Astrocyte of the spinal cord (primary cell): ENCODE measurements around the gene VDAC2.
"Not testable (repeated sequence)": the region's sequence is repeated elsewhere in the genome, so short reads cannot be mapped to it uniquely, and the experiment has no call there.

Source experiments
- DNase-seq: peaks from one replicate; pipeline ENCODE4 v3.0.0; 2011; ENCODE audit warnings: low read depth, low spot score
- H3K4me3 ChIP-seq: 2 replicates; pipeline ENCODE4 v1.5.1; 2011; ENCODE audit warnings: low read depth, mild to moderate bottlenecking, low read length, moderate library complexity
- CTCF ChIP-seq: IDR thresholded peaks from 2 replicates; pipeline ENCODE4 v1.5.1; 2012; ENCODE audit warnings: low read depth, mild to moderate bottlenecking, low read length, inconsistent platforms
- in situ Hi-C: cut with HindIII; loops from 2 replicates; pipeline ENCODE4 v1.10.0; 2017; ENCODE audit warnings: low sequenced_read_pairs

Gene VDAC2

GRCh38 chr10:75189266-75190096 lies 21.1 kb upstream of the VDAC2 start:
- no peak for TF ChIP-seq CTCF
- no peak overlapping the region for H3K4me3 ChIP-seq
- in situ Hi-C loops, result no loop called here
- DNase-seq, result no peak

- in situ Hi-C loops, result no loop called here
- peak; percentile 79 for DNase-seq
- peak; percentile 6 for TF ChIP-seq CTCF
- H3K4me3 ChIP-seq, result no peak overlapping the region
These were observed 18.6 kb upstream of the VDAC2 start for GRCh38 chr10:75191821-75192568.

- DNase-seq, in situ Hi-C loops, H3K4me3 ChIP-seq: not testable (repeated sequence)
These were observed 16.0 kb upstream of the VDAC2 start for GRCh38 chr10:75194625-75195024.

GRCh38 chr10:75195035-75195763 lies 15.4 kb upstream of the VDAC2 start:
- TF ChIP-seq CTCF, result no peak
- no peak overlapping the region for H3K4me3 ChIP-seq
- DNase-seq, result peak; percentile 71
- in situ Hi-C loops, result no loop called here

GRCh38 chr10:75197066-75197465 lies 13.5 kb upstream of the VDAC2 start:
- no peak overlapping the region for H3K4me3 ChIP-seq
- no peak for TF ChIP-seq CTCF
- in situ Hi-C loops, result no loop called here
- no peak for DNase-seq

GRCh38 chr10:75197906-75198305 lies 12.7 kb upstream of the VDAC2 start:
- TF ChIP-seq CTCF, result no peak
- no peak for DNase-seq
- H3K4me3 ChIP-seq, result no peak overlapping the region
- in situ Hi-C loops, result no loop called here

- H3K4me3 ChIP-seq, in situ Hi-C loops, DNase-seq: not testable (repeated sequence)
These were observed 10.6 kb upstream of the VDAC2 start for GRCh38 chr10:75199949-75200348.
